Choroid plexus epithelial cell (primary cell): Measurements from ENCODE around the gene ARL11.

Experiments used
- DNase-seq: peaks from one replicate; pipeline ENCODE4 v3.0.0-alpha.2; 2010; ENCODE audit warnings: low read depth
- H3K4me3 ChIP-seq: 2 replicates; pipeline ENCODE4 v1.5.1; 2011; ENCODE audit warnings: low read depth, mild to moderate bottlenecking, control low read depth, low read length, moderate library complexity
- TF ChIP-seq, protein P1 (sequence below): conservative IDR thresholded peaks from 2 replicates; pipeline ENCODE4 v1.5.1; 2011; ENCODE audit warnings: low read depth, mild to moderate bottlenecking, control low read depth, inconsistent platforms, low read length, moderate library complexity

ARL11 gene

DNA sequence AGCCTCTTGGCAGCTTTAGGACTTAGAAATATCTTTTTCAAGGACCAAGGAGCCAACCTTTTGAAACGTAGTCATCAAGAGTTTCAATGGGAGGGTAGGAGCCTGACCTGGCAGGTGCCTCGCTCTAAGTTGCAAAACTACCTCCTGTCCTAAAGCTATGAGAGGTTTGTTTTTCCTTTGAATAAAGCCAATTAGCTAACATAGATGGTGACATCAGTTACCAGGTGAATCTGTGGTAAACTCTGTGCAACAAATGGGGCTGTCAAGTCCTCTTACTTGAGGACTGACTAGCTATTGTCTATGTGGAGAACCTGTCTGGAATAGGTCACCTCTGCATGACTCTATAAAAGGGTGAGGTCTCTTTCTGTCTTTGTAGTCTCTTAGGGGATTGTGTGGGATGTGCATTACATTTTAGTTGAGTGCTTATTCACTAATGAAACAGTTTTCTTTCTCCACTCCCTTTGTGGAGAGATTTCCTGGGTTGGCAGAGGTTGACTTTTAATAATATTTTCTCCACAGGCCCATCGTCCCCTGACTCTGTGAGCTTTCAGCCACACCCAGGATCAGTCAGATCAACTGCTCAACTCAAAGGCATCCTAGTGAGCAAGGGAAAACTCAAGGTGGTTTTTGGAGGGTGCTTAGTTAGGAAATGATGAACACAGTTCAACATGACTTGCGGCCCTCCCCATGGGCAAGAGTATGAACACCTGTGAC lies 9.9 kb downstream of the ARL11 start:
- no peak overlapping the region for H3K4me3 ChIP-seq
- DNase-seq: no peak
- TF ChIP-seq, protein P1, sequence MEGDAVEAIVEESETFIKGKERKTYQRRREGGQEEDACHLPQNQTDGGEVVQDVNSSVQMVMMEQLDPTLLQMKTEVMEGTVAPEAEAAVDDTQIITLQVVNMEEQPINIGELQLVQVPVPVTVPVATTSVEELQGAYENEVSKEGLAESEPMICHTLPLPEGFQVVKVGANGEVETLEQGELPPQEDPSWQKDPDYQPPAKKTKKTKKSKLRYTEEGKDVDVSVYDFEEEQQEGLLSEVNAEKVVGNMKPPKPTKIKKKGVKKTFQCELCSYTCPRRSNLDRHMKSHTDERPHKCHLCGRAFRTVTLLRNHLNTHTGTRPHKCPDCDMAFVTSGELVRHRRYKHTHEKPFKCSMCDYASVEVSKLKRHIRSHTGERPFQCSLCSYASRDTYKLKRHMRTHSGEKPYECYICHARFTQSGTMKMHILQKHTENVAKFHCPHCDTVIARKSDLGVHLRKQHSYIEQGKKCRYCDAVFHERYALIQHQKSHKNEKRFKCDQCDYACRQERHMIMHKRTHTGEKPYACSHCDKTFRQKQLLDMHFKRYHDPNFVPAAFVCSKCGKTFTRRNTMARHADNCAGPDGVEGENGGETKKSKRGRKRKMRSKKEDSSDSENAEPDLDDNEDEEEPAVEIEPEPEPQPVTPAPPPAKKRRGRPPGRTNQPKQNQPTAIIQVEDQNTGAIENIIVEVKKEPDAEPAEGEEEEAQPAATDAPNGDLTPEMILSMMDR: no peak

GRCh38 chr13:49638744-49639072 lies 10.4 kb downstream of the ARL11 start:
- TF ChIP-seq, protein P1: no peak
- DNase-seq: no peak
- no peak overlapping the region for H3K4me3 ChIP-seq

DNA sequence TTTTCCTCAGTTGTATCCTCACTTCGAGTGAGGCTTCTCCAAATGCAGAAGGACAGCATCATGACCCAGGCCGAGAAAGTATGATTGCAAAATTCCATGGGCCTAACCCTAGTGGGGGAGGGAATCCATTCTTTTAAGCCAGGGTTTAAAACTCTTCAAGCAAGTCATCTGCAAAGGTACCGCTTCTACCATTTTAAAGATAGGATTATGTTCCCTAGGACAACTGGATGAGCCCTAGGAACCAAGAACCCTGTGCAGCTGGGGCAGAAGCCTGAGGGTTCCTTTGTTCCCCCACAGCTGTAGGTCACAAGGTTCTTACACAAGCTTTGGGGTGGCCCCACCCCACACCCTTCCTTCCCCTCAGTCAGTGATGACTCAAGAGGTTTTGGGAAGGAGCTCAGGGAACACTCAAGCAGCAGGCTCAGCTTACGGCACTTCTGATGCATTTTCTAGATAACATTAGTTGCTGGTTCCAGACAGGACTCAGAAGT lies 13.5 kb downstream of the ARL11 start:
- no peak overlapping the region for H3K4me3 ChIP-seq
- TF ChIP-seq, protein P1: no peak
- DNase-seq: peak; percentile 76

DNA sequence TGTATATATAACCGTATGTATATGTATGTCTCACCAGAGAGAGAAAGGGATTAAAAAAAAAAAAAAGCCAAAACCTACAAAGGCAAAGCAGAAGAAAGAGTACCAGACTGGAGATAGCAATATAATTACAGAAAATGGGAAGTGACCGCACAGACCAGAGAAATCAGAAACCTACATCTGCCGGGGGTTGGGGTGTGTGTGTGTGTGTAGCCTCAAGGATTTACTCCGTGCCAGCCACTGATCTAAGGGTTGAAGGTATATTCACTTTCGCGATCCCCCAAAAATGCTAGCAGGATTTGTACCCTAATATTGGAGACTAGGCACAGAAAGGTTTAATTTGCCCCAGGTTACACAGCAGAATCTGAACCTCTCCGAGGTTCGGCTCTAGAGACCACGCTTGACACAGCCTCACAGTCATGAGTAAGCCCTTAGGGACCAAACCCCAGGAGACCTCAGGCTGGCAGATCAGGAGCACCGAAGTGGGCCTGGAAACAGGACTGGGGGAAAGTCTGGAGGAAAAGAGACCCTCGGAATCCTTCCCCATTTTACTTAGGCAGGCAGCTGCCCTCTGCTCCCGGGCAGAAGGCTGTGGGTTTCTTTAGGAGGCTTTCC lies 14.8 kb downstream of the ARL11 start:
- TF ChIP-seq, protein P1: no peak
- DNase-seq: no peak
- no peak overlapping the region for H3K4me3 ChIP-seq

DNA sequence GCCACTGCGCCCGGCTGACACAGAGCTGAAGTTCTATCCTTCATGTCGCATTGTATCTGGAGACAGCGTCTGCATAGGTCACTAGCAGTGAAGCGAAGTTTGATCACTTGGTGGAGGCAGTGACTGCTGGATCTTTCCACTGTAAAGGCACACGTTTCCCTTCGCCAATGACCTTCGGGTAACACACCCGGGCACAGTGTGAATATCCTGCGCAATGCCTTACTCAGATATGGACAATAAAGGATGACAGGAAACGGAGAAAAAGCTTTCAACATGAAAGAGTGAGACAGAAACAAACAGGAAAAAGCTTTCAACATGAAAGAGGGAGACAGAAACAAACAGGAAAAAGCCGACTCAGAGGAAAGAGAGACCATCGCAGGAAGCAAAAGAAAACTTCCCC lies 17.1 kb downstream of the ARL11 start:
- TF ChIP-seq, protein P1: no peak
- no peak overlapping the region for H3K4me3 ChIP-seq
- no peak for DNase-seq

- no peak overlapping the region for H3K4me3 ChIP-seq
- DNase-seq: no peak
- TF ChIP-seq, protein P1: no peak
Observed at GRCh38 chr13:49646688-49647087, 18.4 kb downstream of the ARL11 start.

- H3K4me3 ChIP-seq: no peak overlapping the region
- DNase-seq: peak; percentile 68
- TF ChIP-seq, protein P1: peak; percentile 62
Observed at GRCh38 chr13:49649244-49649962, 21.1 kb downstream of the ARL11 start.
